ENCODE results near the gene HPS4.
A peak's percentile ranks its signal among the peaks of the same experiment; 100 is the strongest.
"Not testable (repeated sequence)": the region's sequence is repeated elsewhere in the genome, so short reads cannot be mapped to it uniquely, and the experiment has no call there.

The HPS4 gene

GRCh38 chr22:26442086-26442756 is 41.4 kb downstream of the HPS4 start:
- DNase-seq (ENCODE audit: low read depth): no peak

GRCh38 chr22:26439559-26439958 is 44.0 kb downstream of the HPS4 start:
- DNase-seq (ENCODE audit: low read depth): no peak

GRCh38 chr22:26438776-26439175 is 44.8 kb downstream of the HPS4 start:
- DNase-seq (ENCODE audit: low read depth): not testable (repeated sequence)

GRCh38 chr22:26437694-26438392 is 45.7 kb downstream of the HPS4 start:
- no peak for DNase-seq (ENCODE audit: low read depth)

- no peak for DNase-seq (ENCODE audit: low read depth)
Observed at GRCh38 chr22:26436903-26437515, 46.6 kb downstream of the HPS4 start.

GRCh38 chr22:26435327-26436093 is 48.1 kb downstream of the HPS4 start:
- DNase-seq (ENCODE audit: low read depth): no peak

GRCh38 chr22:26433805-26434204 is 49.8 kb downstream of the HPS4 start:
- no peak for DNase-seq (ENCODE audit: low read depth)

- no peak for DNase-seq (ENCODE audit: low read depth)
Observed at GRCh38 chr22:26432619-26433311, 50.8 kb downstream of the HPS4 start.

- no peak for DNase-seq (ENCODE audit: low read depth)
Observed at GRCh38 chr22:26431261-26431995, 52.2 kb downstream of the HPS4 start.

- no peak for DNase-seq (ENCODE audit: low read depth)
Observed at GRCh38 chr22:26430600-26430999, 53.0 kb downstream of the HPS4 start.

GRCh38 chr22:26429458-26430286 is 53.9 kb downstream of the HPS4 start:
- DNase-seq (ENCODE audit: low read depth): peak; percentile 1

GRCh38 chr22:26428515-26429457 is 54.8 kb downstream of the HPS4 start, which contains the start of gene ASPHD2:
TSS of gene ASPHD2 (plus strand) at chr22:26429260. CDS start at chr22:26433616, 4,356 bp downstream.
- peak; percentile 69 for DNase-seq (ENCODE audit: low read depth)

- DNase-seq (ENCODE audit: low read depth): no peak
Observed at GRCh38 chr22:26426924-26427323, 56.7 kb downstream of the HPS4 start.

GRCh38 chr22:26418620-26419019 is 65.0 kb downstream of the HPS4 start:
- DNase-seq (ENCODE audit: low read depth): no peak

- DNase-seq (ENCODE audit: low read depth): no peak
Observed at GRCh38 chr22:26417406-26417805, 66.2 kb downstream of the HPS4 start.

GRCh38 chr22:26416670-26417276 is 66.8 kb downstream of the HPS4 start:
- no peak for DNase-seq (ENCODE audit: low read depth)

GRCh38 chr22:26416256-26416655 is 67.3 kb downstream of the HPS4 start:
- no peak for DNase-seq (ENCODE audit: low read depth)

GRCh38 chr22:26414347-26414746 is 69.2 kb downstream of the HPS4 start:
- no peak for DNase-seq (ENCODE audit: low read depth)

GRCh38 chr22:26410386-26410785 is 73.2 kb downstream of the HPS4 start:
- DNase-seq (ENCODE audit: low read depth): no peak
